Left hindlimb (tissue), 1 donor: Measurements from ENCODE around the gene MACC1.

Source experiments
- DNase-seq: peaks from one replicate; pipeline ENCODE4 v3.0.0-alpha.2; 2018

MACC1 gene, protein sequence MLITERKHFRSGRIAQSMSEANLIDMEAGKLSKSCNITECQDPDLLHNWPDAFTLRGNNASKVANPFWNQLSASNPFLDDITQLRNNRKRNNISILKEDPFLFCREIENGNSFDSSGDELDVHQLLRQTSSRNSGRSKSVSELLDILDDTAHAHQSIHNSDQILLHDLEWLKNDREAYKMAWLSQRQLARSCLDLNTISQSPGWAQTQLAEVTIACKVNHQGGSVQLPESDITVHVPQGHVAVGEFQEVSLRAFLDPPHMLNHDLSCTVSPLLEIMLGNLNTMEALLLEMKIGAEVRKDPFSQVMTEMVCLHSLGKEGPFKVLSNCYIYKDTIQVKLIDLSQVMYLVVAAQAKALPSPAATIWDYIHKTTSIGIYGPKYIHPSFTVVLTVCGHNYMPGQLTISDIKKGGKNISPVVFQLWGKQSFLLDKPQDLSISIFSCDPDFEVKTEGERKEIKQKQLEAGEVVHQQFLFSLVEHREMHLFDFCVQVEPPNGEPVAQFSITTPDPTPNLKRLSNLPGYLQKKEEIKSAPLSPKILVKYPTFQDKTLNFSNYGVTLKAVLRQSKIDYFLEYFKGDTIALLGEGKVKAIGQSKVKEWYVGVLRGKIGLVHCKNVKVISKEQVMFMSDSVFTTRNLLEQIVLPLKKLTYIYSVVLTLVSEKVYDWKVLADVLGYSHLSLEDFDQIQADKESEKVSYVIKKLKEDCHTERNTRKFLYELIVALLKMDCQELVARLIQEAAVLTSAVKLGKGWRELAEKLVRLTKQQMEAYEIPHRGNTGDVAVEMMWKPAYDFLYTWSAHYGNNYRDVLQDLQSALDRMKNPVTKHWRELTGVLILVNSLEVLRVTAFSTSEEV

DNA sequence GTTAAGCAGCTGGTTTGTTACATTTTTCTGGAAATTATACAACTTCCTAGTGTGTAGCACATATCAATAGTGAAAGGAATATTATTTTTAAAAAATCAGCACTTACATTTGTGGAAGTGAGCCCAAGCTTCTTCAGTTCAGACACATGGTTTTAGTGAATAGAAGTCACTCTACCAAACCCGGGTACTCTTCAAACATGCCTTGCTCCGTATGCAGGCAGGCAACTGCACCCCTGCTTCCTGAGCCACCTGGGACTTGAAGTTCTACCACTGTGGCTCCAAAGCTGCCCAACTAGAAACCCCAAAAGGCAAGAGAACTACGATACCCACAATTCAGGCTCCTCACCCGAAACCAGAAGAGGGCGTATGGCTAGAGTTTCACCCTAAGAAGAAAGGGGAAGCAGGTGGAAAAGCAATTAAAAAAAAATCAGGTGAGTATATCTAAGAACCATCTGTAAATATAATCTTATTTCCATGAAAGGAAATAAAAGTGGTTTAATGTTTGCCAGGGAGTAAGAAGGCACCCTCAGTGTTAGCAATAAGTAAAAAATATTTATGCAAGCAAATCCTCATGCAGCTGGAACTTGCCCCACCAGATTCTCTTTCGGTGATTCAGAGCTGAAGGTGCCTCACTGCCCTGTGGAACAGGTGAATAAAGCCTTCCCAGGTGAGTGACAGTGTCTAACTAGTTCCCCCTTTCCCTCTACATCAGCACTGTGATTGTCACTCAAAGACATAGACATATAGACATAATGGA lies at the start of gene MACC1:
Gene MACC1, minus strand, starts transcription at position 192 of the 756 bp plus-strand sequence. CDS start 55,522 bp downstream, outside the sequence.
- DNase-seq, result no peak

DNA sequence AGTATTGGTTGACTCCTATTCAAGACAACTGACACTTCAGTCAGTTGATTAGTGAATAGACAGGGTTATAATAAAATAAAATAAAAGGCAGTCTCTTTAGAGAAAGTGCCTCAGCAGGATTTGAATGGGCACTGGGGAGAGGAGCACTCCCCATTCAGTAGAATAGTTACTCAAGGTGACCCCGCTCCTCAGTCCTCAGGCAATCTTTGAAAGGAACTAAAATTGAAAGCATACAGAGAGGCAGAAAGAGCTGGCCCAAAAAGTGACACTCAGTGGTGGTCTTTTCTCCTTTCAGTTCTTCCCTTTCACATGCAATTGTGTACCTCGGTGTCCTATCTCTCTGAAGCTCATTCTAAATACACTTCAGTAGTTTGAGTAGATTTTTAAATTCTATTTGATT lies 47.4 kb upstream of the MACC1 start:
- no peak for DNase-seq

DNA sequence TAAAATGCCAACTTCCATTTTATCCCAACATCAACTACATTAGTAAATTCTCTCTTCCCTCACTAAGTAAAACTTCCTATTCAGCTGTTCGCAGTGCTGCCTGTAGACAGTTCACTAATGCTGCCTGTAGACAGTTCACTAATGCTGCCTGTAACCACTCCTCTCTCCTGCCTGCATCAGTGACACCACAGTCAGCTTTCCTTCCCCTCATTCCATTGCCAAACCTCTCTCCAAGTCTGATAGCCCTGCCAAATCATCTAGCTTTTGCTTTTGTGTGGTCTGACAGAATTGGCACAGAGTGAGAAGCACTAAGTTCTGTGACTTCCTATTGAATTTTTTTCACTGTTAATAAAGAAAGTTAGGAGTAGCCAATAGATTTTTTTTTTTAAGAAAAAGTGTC lies 43.0 kb upstream of the MACC1 start:
- DNase-seq, result no peak

DNA sequence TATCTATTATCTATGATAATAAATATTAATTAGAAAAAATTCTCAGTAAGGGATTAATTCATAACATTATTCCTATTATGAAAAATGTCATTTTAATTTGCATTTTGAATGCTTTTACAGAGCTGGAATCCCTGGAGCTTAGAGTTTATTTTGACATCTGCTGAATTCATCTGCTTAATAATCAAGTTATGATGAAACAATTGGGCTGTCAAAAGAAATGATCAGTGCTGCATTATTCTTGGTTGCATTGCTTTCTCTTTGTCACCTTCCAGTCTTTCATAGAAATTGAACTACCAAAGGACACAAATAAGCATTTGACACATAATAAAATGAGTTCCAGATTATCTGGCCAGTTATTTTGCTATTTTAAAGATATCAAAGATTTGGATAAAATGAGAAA lies 40.0 kb upstream of the MACC1 start:
- DNase-seq, result no peak

DNA sequence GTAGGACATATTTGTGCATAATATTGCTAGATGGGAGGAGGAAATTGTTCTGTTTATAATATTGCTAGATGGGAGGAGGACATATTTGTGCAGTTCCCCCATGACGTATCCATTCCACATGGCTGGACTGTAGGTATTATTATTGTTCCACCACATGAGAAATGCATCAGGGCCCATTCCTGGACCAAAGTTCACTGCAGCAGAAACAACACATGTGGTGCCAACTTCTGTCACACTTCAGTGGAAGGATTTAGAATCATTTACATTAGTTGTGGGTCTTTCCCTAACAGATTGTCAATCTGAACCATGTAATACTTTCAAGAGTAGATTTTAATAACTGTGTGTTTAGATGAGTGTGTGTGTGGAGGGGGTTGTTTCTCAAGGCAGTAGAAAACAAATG lies 32.7 kb upstream of the MACC1 start:
- no peak for DNase-seq

DNA sequence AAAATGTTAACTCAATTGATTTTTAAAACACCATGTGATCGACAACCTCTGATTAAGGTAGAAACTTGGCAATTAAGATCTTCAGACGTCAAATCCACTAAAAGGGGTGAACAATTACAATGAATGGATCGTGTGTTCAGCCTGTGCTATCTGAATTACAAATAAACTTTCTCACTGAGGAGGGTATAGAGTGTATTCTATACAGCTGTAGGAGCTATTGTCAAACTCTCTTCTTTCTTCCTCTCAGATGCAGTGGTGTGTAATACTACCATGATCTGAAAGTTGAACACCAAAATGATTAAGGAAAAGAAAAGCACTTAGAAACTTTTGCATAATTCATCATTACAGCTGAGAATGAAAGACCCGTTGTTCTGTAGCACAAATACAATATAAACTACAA lies 32.2 kb upstream of the MACC1 start:
- no peak for DNase-seq

DNA sequence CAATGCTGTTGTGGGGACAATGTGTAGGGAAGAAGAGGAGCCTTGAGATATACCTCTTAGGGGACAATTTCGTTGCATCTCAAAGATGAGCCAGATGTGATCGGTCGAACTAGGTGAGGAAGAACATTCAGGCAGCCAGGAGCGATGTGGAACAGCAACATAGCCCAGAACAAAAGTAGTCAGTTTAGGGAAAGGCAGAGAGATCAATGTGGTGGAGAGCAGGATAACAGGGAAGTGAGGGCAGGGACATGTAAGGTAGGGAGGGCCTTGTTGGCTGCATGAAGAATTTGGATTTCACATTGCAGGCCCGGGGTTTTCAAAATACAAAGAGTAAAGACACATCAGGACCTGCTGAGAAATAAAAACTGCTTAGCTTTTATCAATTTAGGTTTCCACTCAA lies 29.1 kb upstream of the MACC1 start:
- DNase-seq, result no peak

DNA sequence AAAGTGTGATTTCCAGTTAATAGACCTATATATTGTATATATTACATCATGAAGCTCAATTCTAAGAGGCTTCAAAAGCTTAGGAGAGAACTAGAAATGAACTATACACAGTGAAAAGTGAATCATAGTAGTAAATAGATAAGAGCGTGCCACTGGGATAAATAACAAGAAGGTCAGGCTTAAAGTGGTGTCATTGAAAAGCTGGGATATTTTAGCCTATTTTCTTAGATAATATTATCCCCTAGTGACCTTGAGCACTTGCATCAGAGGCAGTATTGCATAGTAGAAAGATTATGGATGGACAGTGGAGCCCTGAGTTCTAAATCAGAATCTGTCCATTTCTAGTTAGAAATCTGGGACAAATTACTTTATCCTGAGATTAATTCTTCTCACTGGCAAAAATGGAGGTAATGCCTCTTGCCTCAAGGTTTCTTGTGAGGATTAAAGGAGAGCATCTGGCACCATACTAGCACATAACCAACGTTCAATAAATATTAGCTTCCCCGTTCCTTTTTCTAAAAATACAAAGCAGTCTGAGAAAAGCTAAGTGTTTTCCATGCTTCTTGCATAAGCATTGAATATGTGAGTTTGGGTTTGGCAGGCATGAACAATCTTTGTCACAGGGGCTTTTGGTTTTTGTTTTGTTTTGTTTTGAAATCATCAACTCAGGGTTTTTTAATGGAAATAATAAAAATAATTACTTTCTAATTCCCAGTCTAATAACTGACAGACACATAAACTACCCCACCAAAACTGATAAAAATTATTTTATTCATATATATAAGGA lies 27.3 kb upstream of the MACC1 start:
- DNase-seq, result no peak

DNA sequence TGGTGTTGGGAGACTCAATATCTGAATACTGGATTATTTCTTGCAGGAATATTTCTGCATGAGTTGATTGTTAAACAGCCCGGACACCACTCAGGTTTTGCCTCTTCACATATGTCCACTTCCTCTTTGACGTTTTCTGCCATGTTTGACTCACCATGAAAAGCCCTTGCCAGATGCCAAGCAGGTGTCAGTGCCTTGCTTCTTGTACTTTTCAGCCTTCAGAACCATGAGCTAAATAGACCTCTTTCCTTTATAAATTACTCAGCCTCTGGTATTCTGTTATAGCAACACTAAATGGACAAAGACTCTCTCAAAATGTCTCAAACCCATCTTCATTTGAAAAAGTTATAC lies 24.7 kb upstream of the MACC1 start:
- DNase-seq, result no peak

DNA sequence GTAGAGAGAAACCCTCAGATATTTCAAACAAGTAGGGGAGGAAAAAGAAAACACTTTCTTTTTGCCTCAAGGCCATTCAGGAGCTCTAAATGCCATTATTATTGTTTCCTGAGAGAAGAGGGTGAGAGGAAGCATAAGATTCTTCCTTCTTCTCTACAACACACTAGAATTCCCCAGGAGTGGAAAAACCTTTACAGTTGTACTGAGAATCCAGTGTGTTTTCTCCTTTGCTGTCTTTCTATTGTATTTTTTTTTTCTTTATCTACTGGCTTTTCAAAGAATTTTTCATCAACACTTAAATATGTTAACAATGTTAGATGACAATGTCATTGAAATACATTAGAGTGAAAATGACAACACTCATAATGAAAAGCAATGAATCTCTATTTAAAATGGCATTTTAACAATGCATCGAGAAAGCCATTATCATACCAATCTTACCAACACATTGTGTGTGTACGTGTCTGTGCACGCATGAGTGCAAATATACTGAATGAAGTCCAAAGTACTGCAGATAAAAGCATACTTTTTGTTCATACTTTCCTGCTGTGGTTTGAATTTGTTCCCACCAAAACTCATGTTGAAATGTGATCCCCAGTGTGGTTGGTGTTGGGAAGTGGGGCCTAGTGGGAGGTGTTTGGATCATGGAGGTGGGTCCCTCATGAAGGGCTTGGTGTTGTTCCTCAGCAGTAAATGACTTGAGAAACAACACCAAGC lies 24.2 kb upstream of the MACC1 start:
- DNase-seq, result no peak

DNA sequence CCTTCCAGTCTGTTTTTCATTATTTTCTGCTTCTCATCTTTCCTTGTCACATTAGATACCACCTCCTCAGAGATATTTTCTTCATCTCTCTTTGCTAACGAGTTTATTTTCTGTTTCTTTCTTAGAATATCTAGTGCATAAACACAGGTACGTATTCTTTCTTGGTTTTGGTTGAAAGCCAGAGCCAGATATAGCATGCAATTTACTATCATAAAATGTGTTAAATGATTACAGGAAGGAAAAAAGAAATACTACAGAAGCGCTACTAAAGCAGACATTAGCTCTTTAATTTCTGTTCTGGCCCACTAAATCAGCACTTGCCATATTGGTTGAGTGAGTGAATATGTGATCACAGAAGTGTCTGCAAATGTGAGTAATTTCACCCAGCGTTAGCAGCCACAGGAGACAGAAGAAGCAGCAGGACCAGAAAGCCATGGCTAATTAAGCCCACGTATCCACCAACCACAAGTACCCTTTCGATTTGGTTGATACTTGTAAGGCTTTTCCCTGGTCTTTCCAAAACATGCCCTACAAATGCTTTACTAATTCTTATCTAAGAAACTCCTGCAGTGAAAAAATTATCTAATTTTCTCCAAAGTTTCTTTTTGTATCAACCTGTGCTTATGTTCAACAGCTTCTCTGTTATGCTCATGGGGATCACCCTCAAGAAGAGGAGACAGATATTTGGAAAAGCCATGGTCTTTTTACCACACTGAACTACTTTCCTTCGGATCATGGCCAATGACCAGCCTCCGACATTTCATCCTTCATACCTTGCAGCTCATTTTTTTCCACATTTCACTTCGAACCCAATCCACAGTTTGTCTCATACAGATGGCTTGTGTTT lies 23.1 kb upstream of the MACC1 start:
- DNase-seq, result no peak

DNA sequence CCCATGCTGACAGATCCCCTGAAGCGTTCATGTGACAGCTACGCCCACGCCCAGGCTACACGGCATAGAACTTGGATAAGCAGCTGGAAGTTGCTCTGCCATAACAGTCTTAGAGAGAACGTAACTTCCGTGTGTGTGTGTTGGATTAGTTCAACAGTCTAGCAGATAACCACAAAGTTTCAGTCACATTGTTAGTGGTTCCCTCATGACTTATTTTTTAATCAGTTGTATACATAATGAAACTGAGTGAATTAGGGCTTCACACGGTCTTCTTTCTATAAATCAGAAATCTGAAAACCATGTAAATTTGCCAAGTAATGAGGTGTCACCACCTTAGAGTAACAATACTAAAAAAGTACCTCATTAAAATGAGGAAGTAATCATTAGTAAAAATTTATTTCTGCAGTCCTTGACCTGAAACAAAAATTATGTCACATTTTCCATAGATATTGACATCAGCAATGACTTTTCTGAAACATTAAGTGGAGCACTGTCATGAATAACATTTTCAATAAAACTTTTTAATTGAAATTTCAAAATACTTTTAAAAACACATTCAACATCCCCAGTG lies 21.7 kb upstream of the MACC1 start:
- DNase-seq, result no peak

DNA sequence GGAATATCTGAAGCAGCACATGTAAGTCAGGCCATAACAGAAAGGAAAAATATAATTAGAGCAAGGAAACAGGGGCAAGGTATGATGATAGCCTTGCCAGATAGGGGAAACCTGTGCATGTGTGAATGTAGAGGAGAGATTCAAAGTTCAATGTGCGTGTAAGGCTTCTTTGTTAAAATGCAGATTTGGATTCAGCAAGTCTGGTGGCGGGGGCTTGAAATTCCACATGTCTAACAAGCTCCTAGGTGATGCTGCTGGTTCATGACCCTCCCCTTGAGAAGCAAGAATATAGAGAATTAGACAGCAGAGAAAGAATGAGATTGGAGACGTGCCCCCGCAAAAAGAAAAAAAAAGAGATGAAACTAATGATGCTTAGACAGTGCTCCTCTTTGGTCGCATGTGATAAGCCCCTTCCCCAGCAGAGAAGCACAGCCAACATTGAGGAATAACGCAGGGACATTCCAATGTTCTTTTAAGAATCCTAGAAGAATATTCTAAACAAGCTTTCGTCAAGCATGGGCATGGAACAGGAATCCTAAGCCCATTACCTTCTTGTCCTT lies 21.1 kb upstream of the MACC1 start:
- no peak for DNase-seq

DNA sequence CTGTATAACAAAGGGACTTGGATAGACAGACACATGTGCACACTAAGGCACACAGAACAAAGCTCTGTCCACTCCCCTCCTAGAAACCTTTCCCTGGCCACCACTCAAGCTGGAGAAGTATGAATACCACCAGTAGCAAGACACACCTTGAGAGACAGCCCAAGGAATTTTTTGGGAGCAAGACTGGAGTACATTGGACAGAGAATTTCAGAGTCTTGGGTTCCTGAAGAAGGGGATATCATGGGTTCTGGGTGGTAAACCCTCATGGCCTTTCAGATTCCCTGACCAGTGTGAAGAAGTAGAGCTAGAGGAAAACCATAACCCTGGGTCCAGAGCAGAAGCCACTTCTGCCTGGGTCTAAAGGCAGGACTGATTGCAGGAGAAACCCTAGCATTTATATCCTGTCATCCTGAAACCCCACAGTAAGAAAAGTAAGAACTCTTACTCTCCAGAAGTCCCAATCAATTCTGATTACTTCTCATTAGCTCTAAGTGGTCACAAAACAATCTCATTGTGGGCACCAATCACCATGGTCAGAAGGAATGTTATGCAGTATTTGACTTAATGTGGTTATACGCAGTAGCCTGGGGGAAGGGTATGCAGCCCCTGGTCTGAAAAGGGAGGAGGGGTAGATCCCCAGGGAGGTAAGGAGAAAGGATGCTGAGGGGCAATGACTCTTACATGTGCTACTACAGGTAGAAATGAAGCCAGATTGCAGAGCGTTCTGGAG lies 20.4 kb upstream of the MACC1 start:
- DNase-seq, result no peak

DNA sequence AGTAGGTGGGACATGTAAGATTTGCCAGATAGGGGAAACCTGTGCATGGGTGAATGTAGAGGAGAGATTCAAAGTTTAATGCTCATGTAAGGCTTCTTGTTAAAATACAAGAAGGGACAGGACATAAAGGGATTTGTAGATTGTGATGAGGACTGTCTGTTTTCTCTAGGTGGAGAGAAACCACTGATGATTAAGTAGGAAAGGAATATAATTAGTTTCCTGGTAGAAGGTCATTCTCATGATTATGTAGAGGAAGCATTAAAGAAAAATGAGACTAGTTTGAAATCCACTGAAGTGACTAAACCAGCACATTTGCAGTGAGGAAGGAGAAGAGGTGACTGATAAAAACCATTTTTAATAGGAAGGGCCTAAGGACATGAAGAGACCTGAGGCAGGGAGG lies 19.6 kb upstream of the MACC1 start:
- no peak for DNase-seq

DNA sequence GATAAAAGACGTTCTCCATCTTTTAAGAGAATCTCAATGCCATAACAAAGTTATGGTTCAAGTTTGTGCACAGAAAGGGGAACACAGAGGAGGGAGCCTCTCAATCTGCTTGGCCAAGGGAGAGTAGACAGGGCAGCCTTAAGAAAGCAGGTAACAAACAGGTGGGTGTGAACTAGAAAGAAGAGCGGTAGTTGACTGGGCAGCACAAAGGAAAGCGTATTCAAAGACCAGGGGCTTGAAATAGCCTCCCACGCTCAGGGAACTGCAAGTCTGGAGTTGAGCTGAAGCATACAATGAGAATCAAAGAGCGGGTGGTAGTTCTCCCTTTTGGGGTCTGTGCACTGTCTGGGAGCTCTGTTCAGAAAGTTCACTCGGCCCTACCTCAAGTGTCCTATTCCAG lies 18.9 kb upstream of the MACC1 start:
- DNase-seq, result no peak

DNA sequence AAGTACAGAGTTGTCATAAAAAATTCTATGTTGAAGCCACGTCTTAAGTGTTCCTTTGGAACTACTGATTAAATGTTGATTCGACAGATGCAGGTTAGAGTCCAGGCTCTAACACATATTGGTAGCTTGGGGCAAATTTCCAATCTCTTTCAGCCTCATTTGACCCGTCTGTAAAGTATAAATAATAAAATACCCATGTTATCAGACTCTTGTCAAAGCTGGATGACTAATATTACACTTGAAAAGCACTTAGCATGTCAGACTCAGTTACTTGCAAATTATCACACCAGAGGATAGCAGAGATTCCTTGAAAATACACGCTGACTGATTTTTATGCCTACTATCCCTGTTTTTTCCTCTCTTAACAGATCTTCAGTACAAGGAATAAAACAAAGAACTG lies 18.1 kb upstream of the MACC1 start:
- no peak for DNase-seq

DNA sequence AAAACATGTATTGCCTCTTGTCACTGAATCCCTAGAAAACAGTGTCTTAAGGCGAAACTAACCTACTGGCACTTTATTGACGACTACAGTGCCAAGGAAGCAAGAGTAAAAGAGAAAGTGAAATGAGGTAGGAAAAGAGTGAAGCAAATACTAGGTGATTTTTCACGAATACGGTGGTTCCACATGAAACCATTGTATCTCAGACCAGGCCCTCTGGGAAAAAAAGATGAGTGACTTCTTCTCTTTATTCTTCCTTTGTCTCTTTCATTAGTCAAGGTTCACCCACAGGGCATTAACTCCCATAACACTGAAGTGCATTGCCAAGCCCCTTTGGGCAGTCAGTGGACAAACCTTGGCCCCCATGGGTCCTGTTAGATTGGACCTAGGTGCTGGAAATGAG lies 16.2 kb upstream of the MACC1 start:
- no peak for DNase-seq

DNA sequence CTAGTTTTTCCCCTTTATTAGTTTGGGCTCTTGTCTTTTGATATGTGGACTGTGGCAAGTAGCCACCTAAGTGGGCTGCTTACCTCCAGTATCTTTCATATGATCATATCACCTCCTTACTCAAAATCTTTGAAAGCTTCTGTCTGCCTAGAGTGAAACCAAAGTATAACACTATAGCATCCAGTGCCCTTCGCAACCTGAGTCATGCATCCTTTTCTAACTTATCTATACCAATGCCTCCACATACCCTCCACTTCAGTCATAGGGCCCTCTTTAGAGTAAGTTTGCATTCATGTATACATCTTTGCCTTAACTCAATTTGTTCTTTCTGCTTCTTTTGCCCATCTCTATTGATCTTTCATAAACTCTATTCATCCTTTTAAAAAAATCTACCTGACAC lies 15.7 kb upstream of the MACC1 start:
- no peak for DNase-seq
